Chondrocyte (in vitro differentiated cells): ENCODE data around the gene ZNF844. TPM values are rescaled to one million over a fixed set of nuclear protein-coding genes. Genes with fewer than 3 reads are reported as not detected.
A peak's percentile ranks its signal among the peaks of the same experiment; 100 is the strongest.
"Not testable (repeated sequence)": the region's sequence is repeated elsewhere in the genome, so short reads cannot be mapped to it uniquely, and the experiment has no call there.

ENCODE experiments used
- DNase-seq: peaks from one replicate; pipeline ENCODE4 v3.0.0; 2021; ENCODE audit warnings: mixed read lengths, low spot score
- H3K27ac Mint-ChIP-seq: one replicate; pipeline ENCODE4 v1.8.0; 2021; ENCODE audit warnings: mild to moderate bottlenecking, moderate library complexity, mixed read lengths; ENCODE audit not compliant: unreplicated experiment
- H3K27me3 Mint-ChIP-seq: 2 replicates; pipeline ENCODE4 v1.8.0; 2021; ENCODE audit warnings: low read depth, mixed read lengths
- H3K36me3 Mint-ChIP-seq: 2 replicates; pipeline ENCODE4 v1.8.0; 2021; ENCODE audit warnings: low read depth, mixed read lengths
- H3K4me1 Mint-ChIP-seq: 2 replicates; pipeline ENCODE4 v1.8.0; 2021; ENCODE audit warnings: low read depth, mild to moderate bottlenecking, mixed read lengths
- H3K4me3 Mint-ChIP-seq: one replicate; pipeline ENCODE4 v1.8.0; 2021; ENCODE audit warnings: mild to moderate bottlenecking, moderate library complexity, mixed read lengths; ENCODE audit not compliant: unreplicated experiment
- H3K9me3 Mint-ChIP-seq: 2 replicates; pipeline ENCODE4 v1.8.0; 2021; ENCODE audit warnings: low read depth, mixed read lengths
- CTCF ChIP-seq: fragments of 200-600 bp; sonication (generic); IDR thresholded peaks from 2 replicates; pipeline ENCODE4 v1.5.0; 2021; ENCODE audit warnings: antibody characterized with exemption, mild to moderate bottlenecking, moderate library complexity
- total RNA-seq: library from RNA; stranded (reverse); gene quantifications from 3 replicates; pipeline ENCODE4 v1.2.1, GENCODE V29; 2021

Gene ZNF844
- total RNA-seq, 1 donor from 2014 or later: 7.1 TPM

- Mint-ChIP-seq H3K4me1 (no peaks in the 10 kb centered on the region), H3K36me3 (peaks cover 75% of the 10 kb centered on the region), H3K27me3 (no peaks in the 10 kb centered on the region), H3K4me3 (no peak overlapping the region), H3K9me3 (peaks cover 62% of the 10 kb centered on the region), H3K27ac (no peak overlapping the region)
- no peak for DNase-seq
- TF ChIP-seq CTCF: no peak
Measured at GRCh38 chr19:12077375-12077774, 12.8 kb downstream of the ZNF844 start.

- H3K4me1 Mint-ChIP-seq, DNase-seq, H3K4me3 Mint-ChIP-seq, H3K27me3 Mint-ChIP-seq, H3K27ac Mint-ChIP-seq: not testable (repeated sequence)
- Mint-ChIP-seq H3K36me3 (peaks cover 28% of the 10 kb centered on the region), H3K9me3 (peaks cover 29% of the 10 kb centered on the region)
Measured at GRCh38 chr19:12083336-12083735, 18.8 kb downstream of the ZNF844 start.

- DNase-seq: no peak
- H3K27ac Mint-ChIP-seq: no peak overlapping the region
- no peak for TF ChIP-seq CTCF
- peaks cover 22% of the 10 kb centered on the region for H3K9me3 Mint-ChIP-seq
- no peak overlapping the region for H3K4me3 Mint-ChIP-seq
- H3K36me3 Mint-ChIP-seq: peaks cover 18% of the 10 kb centered on the region
- H3K4me1 Mint-ChIP-seq: no peaks in the 10 kb centered on the region
- H3K27me3 Mint-ChIP-seq: no peaks in the 10 kb centered on the region
Measured at GRCh38 chr19:12085074-12085818, 20.7 kb downstream of the ZNF844 start.

- Mint-ChIP-seq H3K36me3 (peaks cover 6% of the 10 kb centered on the region), H3K27me3 (no peaks in the 10 kb centered on the region), H3K4me1 (peaks cover 22% of the 10 kb centered on the region), H3K27ac (peak overlapping the region; percentile 18), H3K9me3 (peaks cover 7% of the 10 kb centered on the region), H3K4me3 (peak overlapping the region; percentile 10)
- no peak for DNase-seq
- TF ChIP-seq CTCF: peak; percentile 80
Measured at GRCh38 chr19:12090807-12091206, 26.3 kb downstream of the ZNF844 start.

- no peak for TF ChIP-seq CTCF
- Mint-ChIP-seq H3K27ac (peak overlapping the region; percentile 98), H3K9me3 (peaks cover 7% of the 10 kb centered on the region), H3K36me3 (peaks cover 10% of the 10 kb centered on the region), H3K27me3 (no peaks in the 10 kb centered on the region), H3K4me3 (peak overlapping the region; percentile 85), H3K4me1 (peaks cover 22% of the 10 kb centered on the region)
- DNase-seq: peak; percentile 95
Measured at GRCh38 chr19:12092065-12092867, 27.7 kb downstream of the ZNF844 start.
